COLO668 (cell line): ENCODE measurements around the gene RHOH.

Experiments used
- DNase-seq: peaks from one replicate; lab custom pipeline; 2025; ENCODE audit not compliant: unreplicated experiment; lab: John Stamatoyannopoulos, UW

The RHOH gene

GRCh38 chr4:40204507-40205258 lies 7.9 kb downstream of the RHOH start:
- no peak for DNase-seq

- no peak for DNase-seq
Observed at GRCh38 chr4:40205259-40206198, 8.7 kb downstream of the RHOH start.

GRCh38 chr4:40206426-40206825 lies 9.6 kb downstream of the RHOH start:
- DNase-seq, result no peak

- DNase-seq, result no peak
Observed at GRCh38 chr4:40209401-40209800, 12.6 kb downstream of the RHOH start.

GRCh38 chr4:40210776-40211175 lies 13.9 kb downstream of the RHOH start:
- no peak for DNase-seq

GRCh38 chr4:40211224-40212185 lies 14.7 kb downstream of the RHOH start:
- DNase-seq, result no peak

GRCh38 chr4:40212674-40213527 lies 16.1 kb downstream of the RHOH start:
- no peak for DNase-seq

- no peak for DNase-seq
Observed at GRCh38 chr4:40214038-40214437, 17.2 kb downstream of the RHOH start.

GRCh38 chr4:40214661-40215418 lies 18.0 kb downstream of the RHOH start:
- no peak for DNase-seq

GRCh38 chr4:40216622-40217366 lies 20.0 kb downstream of the RHOH start:
- no peak for DNase-seq

- no peak for DNase-seq
Observed at GRCh38 chr4:40221744-40222143, 24.9 kb downstream of the RHOH start.

GRCh38 chr4:40223343-40223742 lies 26.5 kb downstream of the RHOH start:
- DNase-seq, result no peak

GRCh38 chr4:40224432-40224831 lies 27.6 kb downstream of the RHOH start:
- no peak for DNase-seq

- DNase-seq, result no peak
Observed at GRCh38 chr4:40225497-40225896, 28.7 kb downstream of the RHOH start.

- DNase-seq, result no peak
Observed at GRCh38 chr4:40227284-40227683, 30.5 kb downstream of the RHOH start.

- no peak for DNase-seq
Observed at GRCh38 chr4:40228497-40229365, 31.9 kb downstream of the RHOH start.

- DNase-seq, result no peak
Observed at GRCh38 chr4:40231316-40231863, 34.6 kb downstream of the RHOH start.
